SU-DHL-6 (cell line): ENCODE results near the gene USP12.

ENCODE experiments used
- H2AFZ ChIP-seq: fragments of 200-600 bp; sonication (generic); 2 replicates; pipeline ENCODE4 v1.6.1; 2014; ENCODE audit warnings: low read depth, mild to moderate bottlenecking, moderate library complexity, mixed read lengths, antibody characterized with exemption, low read length; ENCODE audit not compliant: severe bottlenecking
- H3F3A ChIP-seq: fragments of 200-600 bp; shearing (Covaris generic); 2 replicates; pipeline ENCODE4 v1.6.0; 2016; ENCODE audit warnings: antibody characterized with exemption, mild to moderate bottlenecking; ENCODE audit not compliant: insufficient read depth
- H3K27ac ChIP-seq: fragments of 200-600 bp; sonication (generic); 2 replicates; pipeline ENCODE4 v1.5.1; 2016; ENCODE audit warnings: low read depth, mild to moderate bottlenecking, low read length, moderate library complexity, mixed read lengths
- H3K27me3 ChIP-seq: fragments of 200-600 bp; sonication (generic), shearing (Covaris generic); 2 replicates; pipeline ENCODE4 v1.6.0; 2014; ENCODE audit warnings: mild to moderate bottlenecking, low read length
- H3K36me3 ChIP-seq: fragments of 200-600 bp; sonication (generic); 2 replicates; pipeline ENCODE4 v1.6.1; 2014; ENCODE audit warnings: mild to moderate bottlenecking, low read length, mixed read lengths
- H3K4me2 ChIP-seq: fragments of 300-600, 200-600 bp; shearing (Covaris generic), sonication (generic); 2 replicates; pipeline ENCODE4 v1.6.0; 2014; ENCODE audit warnings: low read length, low read depth, mild to moderate bottlenecking; ENCODE audit not compliant: poor library complexity, severe bottlenecking
- H3K4me3 ChIP-seq: fragments of 200-600 bp; sonication (generic); 2 replicates; pipeline ENCODE4 v1.5.1; 2014; ENCODE audit warnings: antibody characterized with exemption, low read length, mild to moderate bottlenecking, mixed read lengths; ENCODE audit not compliant: insufficient read depth, poor library complexity, severe bottlenecking
- H3K79me2 ChIP-seq: fragments of 200-600 bp; sonication (generic); 2 replicates; pipeline ENCODE4 v1.6.1; 2014; ENCODE audit warnings: mild to moderate bottlenecking, low read length, moderate library complexity; ENCODE audit not compliant: insufficient read depth
- H3K9ac ChIP-seq: fragments of 200-600 bp; sonication (generic); 2 replicates; pipeline ENCODE4 v1.7.0; 2014; ENCODE audit warnings: mild to moderate bottlenecking, low read length
- H3K9me2 ChIP-seq: fragments of 200-600 bp; sonication (generic); replicated peaks from 2 replicates; pipeline ENCODE4 v1.6.1; 2014; ENCODE audit warnings: low read length; ENCODE audit not compliant: insufficient read depth
- H3K9me3 ChIP-seq: fragments of 200-600 bp; sonication (generic); 2 replicates; pipeline ENCODE4 v1.6.1; 2014; ENCODE audit warnings: low read length, mixed read lengths; ENCODE audit not compliant: insufficient read depth
- H4K20me1 ChIP-seq: fragments of 200-600 bp; sonication (generic); 2 replicates; pipeline ENCODE4 v1.6.1; 2014; ENCODE audit warnings: low read depth, mild to moderate bottlenecking, antibody characterized with exemption, low read length, moderate library complexity, mixed read lengths
- CTCF ChIP-seq: fragments of 200-600 bp; sonication (generic); IDR thresholded peaks from one replicate; pipeline ENCODE4 v1.5.1; 2017; ENCODE audit warnings: antibody characterized with exemption, mild to moderate bottlenecking, low read length, moderate library complexity; ENCODE audit not compliant: insufficient read depth, poor library complexity, severe bottlenecking
- EZH2phosphoT487 ChIP-seq: fragments of 200-600 bp; sonication (generic), shearing (Covaris generic); conservative IDR thresholded peaks from 2 replicates; pipeline ENCODE4 v1.6.1; 2018; ENCODE audit warnings: mild to moderate bottlenecking, antibody characterized with exemption, low read length, moderate library complexity, mixed read lengths

USP12 gene

GRCh38 chr13:27182054-27182453, 10.4 kb upstream of the USP12 start:
- TF ChIP-seq EZH2phosphoT487 (no peak), CTCF (no peak)
- Histone ChIP-seq H3K4me2 (no peak overlapping the region), H3K36me3 (no peaks in the 10 kb centered on the region)

GRCh38 chr13:27177852-27178251, 6.2 kb upstream of the USP12 start:
- Histone ChIP-seq H3K4me3 (no peak overlapping the region), H3K9me2 (no peaks in the 10 kb centered on the region), H3K9ac (no peak overlapping the region), H3K9me3 (no peaks in the 10 kb centered on the region), H3K27me3 (no peaks in the 10 kb centered on the region), H3K27ac (no peak overlapping the region), H3K36me3 (no peaks in the 10 kb centered on the region), H3F3A (0 out of 2 replicates have a peak, but pooled peaks cover 6% of the 10 kb centered on the region), H2AFZ (no peak overlapping the region), H3K4me2 (no peak overlapping the region), H4K20me1 (no peaks in the 10 kb centered on the region), H3K79me2 (no peaks in the 10 kb centered on the region)
- TF ChIP-seq CTCF = no peak
- no peak for TF ChIP-seq EZH2phosphoT487

More at GRCh38 chr13:27182054-27182453, 10.4 kb upstream of the USP12 start:
- Histone ChIP-seq H2AFZ (no peak overlapping the region), H3K4me3 (no peak overlapping the region), H3K27ac (no peak overlapping the region), H3K9me2 (no peaks in the 10 kb centered on the region), H4K20me1 (no peaks in the 10 kb centered on the region), H3K9ac (no peak overlapping the region), H3K27me3 (no peaks in the 10 kb centered on the region), H3K9me3 (no peaks in the 10 kb centered on the region), H3F3A (no peaks in the 10 kb centered on the region), H3K79me2 (no peaks in the 10 kb centered on the region)

GRCh38 chr13:27176470-27177410, 5.1 kb upstream of the USP12 start:
- H3K4me2 ChIP-seq = no peak overlapping the region

More at GRCh38 chr13:27176470-27177410, 5.1 kb upstream of the USP12 start:
- no peak overlapping the region for H2AFZ ChIP-seq
- H3K79me2 ChIP-seq = no peaks in the 10 kb centered on the region
- H3K36me3 ChIP-seq = no peaks in the 10 kb centered on the region
- H3K9me3 ChIP-seq = no peaks in the 10 kb centered on the region
- H3K27me3 ChIP-seq = no peaks in the 10 kb centered on the region
- 0 out of 2 replicates have a peak, but pooled peaks cover 6% of the 10 kb centered on the region for H3F3A ChIP-seq
- no peak overlapping the region for H3K4me3 ChIP-seq
- H3K9me2 ChIP-seq = no peaks in the 10 kb centered on the region
- no peak overlapping the region for H3K9ac ChIP-seq
- H3K27ac ChIP-seq = no peak overlapping the region
- H4K20me1 ChIP-seq = no peaks in the 10 kb centered on the region
- TF ChIP-seq CTCF (no peak), EZH2phosphoT487 (no peak)
